ENCODE measurements around the gene GSE1.

DNA sequence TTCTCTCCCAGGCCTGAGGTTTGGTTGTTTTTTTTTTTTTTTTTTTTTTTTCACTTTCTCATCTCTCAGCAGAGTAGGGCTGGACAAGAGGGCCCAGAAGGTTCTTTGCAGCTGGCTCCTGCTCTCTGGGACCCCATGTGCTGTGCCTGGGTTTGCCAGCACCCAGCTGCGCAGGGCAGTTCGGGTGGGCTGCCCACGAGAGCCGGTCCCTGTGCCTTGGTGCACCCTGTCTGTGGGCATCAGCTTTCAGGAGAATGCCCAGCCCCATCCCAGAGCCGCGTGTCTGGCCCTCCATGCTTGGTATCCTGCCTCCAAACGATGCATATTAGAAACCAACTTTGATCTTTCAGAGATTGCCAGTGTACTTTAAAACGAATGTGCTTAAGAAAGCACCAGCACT lies 15.0 kb upstream of the GSE1 start:
- TF ChIP-seq, protein P1, sequence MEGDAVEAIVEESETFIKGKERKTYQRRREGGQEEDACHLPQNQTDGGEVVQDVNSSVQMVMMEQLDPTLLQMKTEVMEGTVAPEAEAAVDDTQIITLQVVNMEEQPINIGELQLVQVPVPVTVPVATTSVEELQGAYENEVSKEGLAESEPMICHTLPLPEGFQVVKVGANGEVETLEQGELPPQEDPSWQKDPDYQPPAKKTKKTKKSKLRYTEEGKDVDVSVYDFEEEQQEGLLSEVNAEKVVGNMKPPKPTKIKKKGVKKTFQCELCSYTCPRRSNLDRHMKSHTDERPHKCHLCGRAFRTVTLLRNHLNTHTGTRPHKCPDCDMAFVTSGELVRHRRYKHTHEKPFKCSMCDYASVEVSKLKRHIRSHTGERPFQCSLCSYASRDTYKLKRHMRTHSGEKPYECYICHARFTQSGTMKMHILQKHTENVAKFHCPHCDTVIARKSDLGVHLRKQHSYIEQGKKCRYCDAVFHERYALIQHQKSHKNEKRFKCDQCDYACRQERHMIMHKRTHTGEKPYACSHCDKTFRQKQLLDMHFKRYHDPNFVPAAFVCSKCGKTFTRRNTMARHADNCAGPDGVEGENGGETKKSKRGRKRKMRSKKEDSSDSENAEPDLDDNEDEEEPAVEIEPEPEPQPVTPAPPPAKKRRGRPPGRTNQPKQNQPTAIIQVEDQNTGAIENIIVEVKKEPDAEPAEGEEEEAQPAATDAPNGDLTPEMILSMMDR (IDR thresholded peaks at IDR 0.05): no peak
- no peak for TF ChIP-seq GABPB1 (CRISPR knock-in tag; IDR thresholded peaks at IDR 0.05)
- TF ChIP-seq CREB1 (CRISPR knock-in tag; IDR thresholded peaks at IDR 0.05): no peak
- TF ChIP-seq, protein P2, sequence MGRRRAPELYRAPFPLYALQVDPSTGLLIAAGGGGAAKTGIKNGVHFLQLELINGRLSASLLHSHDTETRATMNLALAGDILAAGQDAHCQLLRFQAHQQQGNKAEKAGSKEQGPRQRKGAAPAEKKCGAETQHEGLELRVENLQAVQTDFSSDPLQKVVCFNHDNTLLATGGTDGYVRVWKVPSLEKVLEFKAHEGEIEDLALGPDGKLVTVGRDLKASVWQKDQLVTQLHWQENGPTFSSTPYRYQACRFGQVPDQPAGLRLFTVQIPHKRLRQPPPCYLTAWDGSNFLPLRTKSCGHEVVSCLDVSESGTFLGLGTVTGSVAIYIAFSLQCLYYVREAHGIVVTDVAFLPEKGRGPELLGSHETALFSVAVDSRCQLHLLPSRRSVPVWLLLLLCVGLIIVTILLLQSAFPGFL (CRISPR knock-in tag; IDR thresholded peaks at IDR 0.05; ENCODE audit: borderline replicate concordance): no peak
- TF ChIP-seq, protein P3, sequence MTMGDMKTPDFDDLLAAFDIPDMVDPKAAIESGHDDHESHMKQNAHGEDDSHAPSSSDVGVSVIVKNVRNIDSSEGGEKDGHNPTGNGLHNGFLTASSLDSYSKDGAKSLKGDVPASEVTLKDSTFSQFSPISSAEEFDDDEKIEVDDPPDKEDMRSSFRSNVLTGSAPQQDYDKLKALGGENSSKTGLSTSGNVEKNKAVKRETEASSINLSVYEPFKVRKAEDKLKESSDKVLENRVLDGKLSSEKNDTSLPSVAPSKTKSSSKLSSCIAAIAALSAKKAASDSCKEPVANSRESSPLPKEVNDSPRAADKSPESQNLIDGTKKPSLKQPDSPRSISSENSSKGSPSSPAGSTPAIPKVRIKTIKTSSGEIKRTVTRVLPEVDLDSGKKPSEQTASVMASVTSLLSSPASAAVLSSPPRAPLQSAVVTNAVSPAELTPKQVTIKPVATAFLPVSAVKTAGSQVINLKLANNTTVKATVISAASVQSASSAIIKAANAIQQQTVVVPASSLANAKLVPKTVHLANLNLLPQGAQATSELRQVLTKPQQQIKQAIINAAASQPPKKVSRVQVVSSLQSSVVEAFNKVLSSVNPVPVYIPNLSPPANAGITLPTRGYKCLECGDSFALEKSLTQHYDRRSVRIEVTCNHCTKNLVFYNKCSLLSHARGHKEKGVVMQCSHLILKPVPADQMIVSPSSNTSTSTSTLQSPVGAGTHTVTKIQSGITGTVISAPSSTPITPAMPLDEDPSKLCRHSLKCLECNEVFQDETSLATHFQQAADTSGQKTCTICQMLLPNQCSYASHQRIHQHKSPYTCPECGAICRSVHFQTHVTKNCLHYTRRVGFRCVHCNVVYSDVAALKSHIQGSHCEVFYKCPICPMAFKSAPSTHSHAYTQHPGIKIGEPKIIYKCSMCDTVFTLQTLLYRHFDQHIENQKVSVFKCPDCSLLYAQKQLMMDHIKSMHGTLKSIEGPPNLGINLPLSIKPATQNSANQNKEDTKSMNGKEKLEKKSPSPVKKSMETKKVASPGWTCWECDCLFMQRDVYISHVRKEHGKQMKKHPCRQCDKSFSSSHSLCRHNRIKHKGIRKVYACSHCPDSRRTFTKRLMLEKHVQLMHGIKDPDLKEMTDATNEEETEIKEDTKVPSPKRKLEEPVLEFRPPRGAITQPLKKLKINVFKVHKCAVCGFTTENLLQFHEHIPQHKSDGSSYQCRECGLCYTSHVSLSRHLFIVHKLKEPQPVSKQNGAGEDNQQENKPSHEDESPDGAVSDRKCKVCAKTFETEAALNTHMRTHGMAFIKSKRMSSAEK (CRISPR knock-in tag; IDR thresholded peaks at IDR 0.05; ENCODE audit: borderline replicate concordance): no peak
- TF ChIP-seq, protein P4, sequence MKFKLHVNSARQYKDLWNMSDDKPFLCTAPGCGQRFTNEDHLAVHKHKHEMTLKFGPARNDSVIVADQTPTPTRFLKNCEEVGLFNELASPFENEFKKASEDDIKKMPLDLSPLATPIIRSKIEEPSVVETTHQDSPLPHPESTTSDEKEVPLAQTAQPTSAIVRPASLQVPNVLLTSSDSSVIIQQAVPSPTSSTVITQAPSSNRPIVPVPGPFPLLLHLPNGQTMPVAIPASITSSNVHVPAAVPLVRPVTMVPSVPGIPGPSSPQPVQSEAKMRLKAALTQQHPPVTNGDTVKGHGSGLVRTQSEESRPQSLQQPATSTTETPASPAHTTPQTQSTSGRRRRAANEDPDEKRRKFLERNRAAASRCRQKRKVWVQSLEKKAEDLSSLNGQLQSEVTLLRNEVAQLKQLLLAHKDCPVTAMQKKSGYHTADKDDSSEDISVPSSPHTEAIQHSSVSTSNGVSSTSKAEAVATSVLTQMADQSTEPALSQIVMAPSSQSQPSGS (CRISPR knock-in tag; IDR thresholded peaks at IDR 0.05; ENCODE audit: borderline replicate concordance, low read depth): no peak
- TF ChIP-seq, protein P5, sequence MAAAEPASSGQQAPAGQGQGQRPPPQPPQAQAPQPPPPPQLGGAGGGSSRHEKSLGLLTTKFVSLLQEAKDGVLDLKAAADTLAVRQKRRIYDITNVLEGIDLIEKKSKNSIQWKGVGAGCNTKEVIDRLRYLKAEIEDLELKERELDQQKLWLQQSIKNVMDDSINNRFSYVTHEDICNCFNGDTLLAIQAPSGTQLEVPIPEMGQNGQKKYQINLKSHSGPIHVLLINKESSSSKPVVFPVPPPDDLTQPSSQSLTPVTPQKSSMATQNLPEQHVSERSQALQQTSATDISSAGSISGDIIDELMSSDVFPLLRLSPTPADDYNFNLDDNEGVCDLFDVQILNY (CRISPR knock-in tag; IDR thresholded peaks at IDR 0.05): no peak
- no peak for TF ChIP-seq ZNF263 (CRISPR knock-in tag; IDR thresholded peaks at IDR 0.05; ENCODE audit: low read depth)
- TF ChIP-seq, protein P6, sequence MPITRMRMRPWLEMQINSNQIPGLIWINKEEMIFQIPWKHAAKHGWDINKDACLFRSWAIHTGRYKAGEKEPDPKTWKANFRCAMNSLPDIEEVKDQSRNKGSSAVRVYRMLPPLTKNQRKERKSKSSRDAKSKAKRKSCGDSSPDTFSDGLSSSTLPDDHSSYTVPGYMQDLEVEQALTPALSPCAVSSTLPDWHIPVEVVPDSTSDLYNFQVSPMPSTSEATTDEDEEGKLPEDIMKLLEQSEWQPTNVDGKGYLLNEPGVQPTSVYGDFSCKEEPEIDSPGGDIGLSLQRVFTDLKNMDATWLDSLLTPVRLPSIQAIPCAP (CRISPR knock-in tag; IDR thresholded peaks at IDR 0.05): no peak
- no peak for TF ChIP-seq KAT7 (CRISPR knock-in tag; IDR thresholded peaks at IDR 0.05; ENCODE audit: borderline replicate concordance)
- TF ChIP-seq, protein P7, sequence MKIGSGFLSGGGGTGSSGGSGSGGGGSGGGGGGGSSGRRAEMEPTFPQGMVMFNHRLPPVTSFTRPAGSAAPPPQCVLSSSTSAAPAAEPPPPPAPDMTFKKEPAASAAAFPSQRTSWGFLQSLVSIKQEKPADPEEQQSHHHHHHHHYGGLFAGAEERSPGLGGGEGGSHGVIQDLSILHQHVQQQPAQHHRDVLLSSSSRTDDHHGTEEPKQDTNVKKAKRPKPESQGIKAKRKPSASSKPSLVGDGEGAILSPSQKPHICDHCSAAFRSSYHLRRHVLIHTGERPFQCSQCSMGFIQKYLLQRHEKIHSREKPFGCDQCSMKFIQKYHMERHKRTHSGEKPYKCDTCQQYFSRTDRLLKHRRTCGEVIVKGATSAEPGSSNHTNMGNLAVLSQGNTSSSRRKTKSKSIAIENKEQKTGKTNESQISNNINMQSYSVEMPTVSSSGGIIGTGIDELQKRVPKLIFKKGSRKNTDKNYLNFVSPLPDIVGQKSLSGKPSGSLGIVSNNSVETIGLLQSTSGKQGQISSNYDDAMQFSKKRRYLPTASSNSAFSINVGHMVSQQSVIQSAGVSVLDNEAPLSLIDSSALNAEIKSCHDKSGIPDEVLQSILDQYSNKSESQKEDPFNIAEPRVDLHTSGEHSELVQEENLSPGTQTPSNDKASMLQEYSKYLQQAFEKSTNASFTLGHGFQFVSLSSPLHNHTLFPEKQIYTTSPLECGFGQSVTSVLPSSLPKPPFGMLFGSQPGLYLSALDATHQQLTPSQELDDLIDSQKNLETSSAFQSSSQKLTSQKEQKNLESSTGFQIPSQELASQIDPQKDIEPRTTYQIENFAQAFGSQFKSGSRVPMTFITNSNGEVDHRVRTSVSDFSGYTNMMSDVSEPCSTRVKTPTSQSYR (CRISPR knock-in tag; IDR thresholded peaks at IDR 0.05): no peak
- TF ChIP-seq FOXJ3 (CRISPR knock-in tag; IDR thresholded peaks at IDR 0.05; ENCODE audit: borderline replicate concordance): no peak
